Activated CD4-positive, alpha-beta T cell treated with anti-CD3 and anti-CD28 coated beads, Interleukin-2, amount 10 ng/mL, durations not matched to agents 24 days and 14 days (primary cell): ENCODE measurements around the gene RASSF5. TPM values are rescaled to one million over a fixed set of nuclear protein-coding genes. Genes with fewer than 3 reads are reported as not detected.

Source experiments
- DNase-seq: peaks from one replicate; pipeline ENCODE4 v3.0.0; 2022
- H3K27ac Mint-ChIP-seq: one replicate; pipeline ENCODE4 v1.8.0; 2022; ENCODE audit warnings: mild to moderate bottlenecking, mixed read lengths
- H3K27me3 Mint-ChIP-seq: one replicate; pipeline ENCODE4 v1.8.0; 2022; ENCODE audit warnings: mixed read lengths
- H3K36me3 Mint-ChIP-seq: one replicate; pipeline ENCODE4 v1.8.0; 2022; ENCODE audit warnings: low read depth, mild to moderate bottlenecking, mixed read lengths
- H3K4me1 Mint-ChIP-seq: one replicate; pipeline ENCODE4 v1.8.0; 2021; ENCODE audit warnings: mixed read lengths
- H3K4me3 Mint-ChIP-seq: one replicate; pipeline ENCODE4 v1.8.0; 2022; ENCODE audit warnings: mild to moderate bottlenecking, moderate library complexity, mixed read lengths
- H3K9me3 Mint-ChIP-seq: one replicate; pipeline ENCODE4 v1.8.0; 2021; ENCODE audit warnings: mixed read lengths
- intact Hi-C: fragments of 100-400 bp; cut with micrococcal nuclease; formaldehyde crosslinking; loops from one replicate; pipeline ENCODE4 v1.15.1; 2023
- total RNA-seq: library from RNA; stranded (reverse); gene quantifications from 2 replicates; pipeline ENCODE4 v1.2.3, GENCODE V29; 2022

RASSF5 gene
- total RNA-seq, 1 donor from 2014 or later, result 193 TPM

DNA sequence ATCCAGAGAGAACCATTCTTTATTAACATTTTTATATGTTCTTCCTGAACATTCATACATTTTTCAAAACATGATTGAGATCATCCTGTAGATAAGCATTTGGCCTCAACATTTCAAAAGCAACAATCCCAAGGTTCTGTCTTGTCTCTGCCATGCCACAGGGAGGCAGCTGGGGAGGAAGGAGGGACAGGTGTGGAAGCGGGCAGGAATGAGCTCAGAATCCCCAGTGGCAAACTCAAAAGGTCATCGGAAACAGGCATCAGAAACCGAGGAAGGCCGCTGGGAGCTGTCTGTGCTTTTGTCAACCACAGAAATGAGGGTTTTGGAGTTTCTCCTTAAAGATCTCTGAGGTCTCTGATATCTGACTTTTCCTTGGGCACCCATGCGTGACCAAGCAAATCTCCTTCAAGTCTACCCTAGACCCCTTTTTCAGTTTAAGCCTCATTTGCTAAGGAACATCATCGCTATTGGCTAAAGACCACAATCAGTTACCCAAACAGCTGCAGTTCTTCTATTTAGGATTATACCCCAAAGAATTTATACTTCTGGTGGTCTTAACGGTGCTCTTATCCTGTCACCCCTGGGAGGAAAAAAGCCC, 34.0 kb downstream of the RASSF5 start:
- intact Hi-C loops, result no loop called here
- Mint-ChIP-seq H3K36me3 (no peaks in the 10 kb centered on the region), H3K4me1 (peaks cover 20% of the 10 kb centered on the region), H3K4me3 (no peak overlapping the region), H3K27ac (peak overlapping the region; percentile 28), H3K27me3 (no peaks in the 10 kb centered on the region), H3K9me3 (no peaks in the 10 kb centered on the region)
- no peak for DNase-seq

DNA sequence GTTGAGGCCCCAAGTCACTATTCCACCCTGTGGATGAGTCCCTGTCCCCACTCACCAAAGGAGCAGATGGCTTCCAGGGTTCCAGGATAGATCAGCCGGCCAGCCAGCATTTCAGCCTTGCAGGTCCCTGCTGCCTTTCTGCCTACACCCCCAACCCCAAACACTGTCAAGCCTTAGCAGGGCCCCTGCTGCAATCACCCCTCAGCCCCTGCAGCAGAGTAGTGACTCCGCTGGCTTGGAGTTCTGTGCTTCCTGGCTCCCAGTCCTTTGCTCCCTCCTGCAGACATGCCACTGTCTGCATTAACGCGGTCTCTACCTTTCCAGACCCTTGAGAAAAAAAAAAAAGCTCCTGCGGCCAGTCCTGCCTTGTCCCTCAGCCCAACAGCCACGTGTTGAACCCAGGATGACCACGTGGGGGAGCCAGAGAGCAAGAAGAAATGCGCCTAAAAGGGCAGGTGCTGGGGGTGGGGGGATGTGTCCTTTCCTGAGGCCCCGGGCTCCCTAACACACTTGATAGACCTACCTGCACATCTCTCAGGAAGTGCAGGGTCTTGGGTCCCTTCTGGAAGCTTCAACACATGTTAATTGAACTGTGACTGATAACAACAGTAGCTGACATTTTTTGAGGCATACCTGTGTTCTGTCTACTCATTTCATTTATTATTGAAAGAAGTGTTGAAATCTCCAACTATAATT, 37.4 kb downstream of the RASSF5 start:
- Mint-ChIP-seq H3K36me3 (peaks cover 6% of the 10 kb centered on the region), H3K27me3 (no peaks in the 10 kb centered on the region), H3K27ac (peak overlapping the region; percentile 66), H3K4me1 (peaks cover 17% of the 10 kb centered on the region), H3K9me3 (no peaks in the 10 kb centered on the region), H3K4me3 (no peak overlapping the region)
- intact Hi-C loops, result loop anchor here (1.0 to 2.0 kb wide), 5 partner anchors 12 to 54 kb away; no protein-coding TSS in a partner anchor
- DNase-seq, result peak; percentile 96

DNA sequence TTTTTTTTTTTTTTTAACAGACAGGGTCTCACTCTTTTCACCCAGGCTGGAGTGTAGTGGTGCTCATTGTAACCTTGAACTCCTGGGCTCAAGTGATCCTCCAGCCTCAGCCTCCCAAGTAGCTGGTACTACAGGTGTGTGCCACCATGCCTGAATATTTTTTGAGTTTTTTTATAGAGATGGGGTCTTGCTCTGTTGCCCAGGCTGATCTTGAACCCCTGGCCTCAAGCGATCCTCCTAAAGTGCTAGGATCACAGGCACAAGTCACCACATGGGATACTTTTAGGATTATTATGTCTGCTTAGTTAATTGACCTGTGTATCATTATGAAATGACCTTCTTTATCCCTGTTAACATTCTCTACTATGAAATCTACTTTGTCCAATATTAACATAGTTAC, 38.0 kb downstream of the RASSF5 start:
- H3K36me3 Mint-ChIP-seq, result peaks cover 6% of the 10 kb centered on the region
- H3K4me3 Mint-ChIP-seq, result no peak overlapping the region
- peaks cover 18% of the 10 kb centered on the region for H3K4me1 Mint-ChIP-seq
- DNase-seq, result no peak
- H3K27ac Mint-ChIP-seq, result no peak overlapping the region
- no peaks in the 10 kb centered on the region for H3K27me3 Mint-ChIP-seq
- intact Hi-C loops, result loop anchor here (1.0 to 2.0 kb wide), 5 partner anchors 11 to 55 kb away; no protein-coding TSS in a partner anchor
- no peaks in the 10 kb centered on the region for H3K9me3 Mint-ChIP-seq

DNA sequence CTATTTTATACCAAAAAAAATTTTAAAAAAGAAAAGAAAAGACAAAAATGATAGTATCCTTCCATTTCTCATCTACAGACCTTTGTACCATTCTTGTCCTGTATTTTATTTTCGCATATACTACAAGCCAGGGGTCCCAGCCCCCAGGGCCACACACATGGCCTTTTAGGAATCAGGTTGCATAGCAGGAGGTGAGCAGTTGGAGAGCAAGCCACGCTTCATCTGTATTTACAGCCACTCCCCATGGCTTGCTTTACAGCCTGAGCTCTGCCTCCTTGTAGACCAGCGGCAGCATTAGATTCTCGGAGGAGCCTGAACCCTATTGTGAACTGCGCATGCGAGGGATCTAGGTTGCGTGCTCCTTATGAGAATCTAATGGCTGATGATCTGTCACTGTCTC, 39.8 kb downstream of the RASSF5 start:
- intact Hi-C loops, result no loop called here
- no peak overlapping the region for H3K4me3 Mint-ChIP-seq
- no peaks in the 10 kb centered on the region for H3K9me3 Mint-ChIP-seq
- H3K36me3 Mint-ChIP-seq, result peaks cover 6% of the 10 kb centered on the region
- H3K4me1 Mint-ChIP-seq, result peaks cover 31% of the 10 kb centered on the region
- no peaks in the 10 kb centered on the region for H3K27me3 Mint-ChIP-seq
- DNase-seq, result no peak
- no peak overlapping the region for H3K27ac Mint-ChIP-seq

DNA sequence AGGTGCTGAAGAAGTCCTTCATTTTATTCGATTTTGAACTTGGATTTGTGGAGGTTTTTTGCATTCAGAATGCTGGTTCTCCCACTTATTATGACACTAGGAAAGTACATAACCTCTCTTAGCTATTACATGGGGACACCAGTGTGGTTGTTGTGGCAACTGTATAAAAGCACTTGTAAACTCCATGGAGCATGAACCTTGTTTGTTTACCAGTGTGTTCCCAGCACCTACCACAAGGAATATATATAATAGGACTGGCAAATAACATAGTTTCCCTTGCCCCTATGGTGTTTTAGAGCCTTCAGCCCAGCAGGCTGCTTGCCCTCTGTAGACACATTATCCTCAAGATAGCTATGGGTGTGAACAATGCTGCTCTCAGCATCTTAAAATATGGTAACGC, 43.1 kb downstream of the RASSF5 start:
- Mint-ChIP-seq H3K9me3 (no peaks in the 10 kb centered on the region), H3K36me3 (peaks cover 6% of the 10 kb centered on the region), H3K27ac (no peak overlapping the region), H3K27me3 (no peaks in the 10 kb centered on the region), H3K4me1 (peaks cover 50% of the 10 kb centered on the region), H3K4me3 (no peak overlapping the region)
- DNase-seq, result no peak
- intact Hi-C loops, result no loop called here

DNA sequence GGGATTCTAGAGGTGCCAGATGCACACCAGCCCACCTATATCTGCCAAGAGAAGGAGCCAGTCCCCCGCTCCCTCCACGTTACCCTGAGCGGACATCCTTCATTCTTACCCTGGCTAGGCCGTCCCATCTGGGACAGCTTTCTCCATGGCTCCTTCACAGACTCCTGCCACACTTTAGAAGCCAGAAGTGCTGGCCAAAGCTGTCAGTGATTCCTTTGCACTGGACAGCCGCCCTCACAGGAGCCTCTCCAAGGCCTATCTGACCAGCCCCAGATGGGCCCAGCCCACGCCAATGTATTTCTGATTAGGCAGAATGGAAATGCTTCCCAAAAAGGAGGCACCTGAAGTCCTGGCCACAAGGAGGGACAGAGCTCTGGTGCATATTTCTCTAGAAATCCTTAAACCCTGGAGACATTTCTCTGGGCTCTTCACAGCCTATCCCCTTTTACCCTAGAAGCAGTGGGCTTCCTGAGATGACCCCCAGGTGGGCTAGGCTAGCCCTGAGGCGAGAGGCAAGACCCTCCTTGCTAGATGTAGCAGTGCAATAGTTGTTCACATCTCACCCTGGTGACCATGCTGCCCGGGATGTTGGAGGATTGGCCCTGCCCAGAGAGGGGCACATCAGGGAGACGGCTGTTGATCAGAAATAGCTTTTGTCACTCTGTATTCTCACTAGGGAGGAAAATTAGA, 44.1 kb downstream of the RASSF5 start:
- DNase-seq, result no peak
- intact Hi-C loops, result no loop called here
- Mint-ChIP-seq H3K27ac (peak overlapping the region; percentile 93), H3K27me3 (no peaks in the 10 kb centered on the region), H3K4me3 (no peak overlapping the region), H3K36me3 (peaks cover 6% of the 10 kb centered on the region), H3K9me3 (no peaks in the 10 kb centered on the region), H3K4me1 (peaks cover 55% of the 10 kb centered on the region)

DNA sequence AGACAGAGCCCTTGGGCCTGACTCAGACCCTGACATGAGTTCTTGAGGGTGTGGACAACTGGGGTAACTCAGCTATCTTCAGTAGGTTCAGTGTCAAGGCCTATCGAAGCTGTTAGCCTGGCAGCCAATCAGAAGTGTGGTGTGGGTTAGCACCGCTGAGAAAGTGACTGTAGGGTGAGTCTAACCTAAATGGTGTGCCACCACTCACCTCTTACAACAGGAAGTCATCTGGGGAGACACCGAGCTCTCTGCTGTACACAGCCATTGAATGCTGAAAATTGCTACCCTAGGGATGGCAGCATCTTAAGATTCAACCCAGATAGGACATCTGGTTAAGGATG, 44.6 kb downstream of the RASSF5 start:
- H3K36me3 Mint-ChIP-seq, result peaks cover 6% of the 10 kb centered on the region
- H3K4me1 Mint-ChIP-seq, result peaks cover 56% of the 10 kb centered on the region

DNA sequence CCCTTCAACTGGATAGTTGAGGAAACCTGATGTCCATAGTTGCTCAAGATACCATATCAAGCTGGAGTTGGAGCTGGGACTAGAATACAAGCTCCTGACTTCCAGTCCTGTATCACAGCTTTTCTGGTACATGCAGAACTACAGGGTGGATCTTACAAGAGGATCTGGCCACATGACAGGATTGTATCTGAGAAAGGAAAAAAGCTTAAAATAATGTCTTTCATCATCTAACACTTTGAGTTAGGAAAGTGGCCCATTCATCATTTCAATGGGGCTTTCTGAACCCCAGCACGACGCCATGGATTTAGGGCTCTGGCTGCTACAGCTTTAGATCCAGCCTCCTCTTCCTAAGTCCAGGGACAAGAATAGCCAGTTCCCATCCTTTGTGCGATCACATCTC, 46.9 kb downstream of the RASSF5 start:
- no peak for DNase-seq
- Mint-ChIP-seq H3K27me3 (no peaks in the 10 kb centered on the region), H3K27ac (peak overlapping the region; percentile 93), H3K36me3 (peaks cover 15% of the 10 kb centered on the region), H3K4me1 (peaks cover 62% of the 10 kb centered on the region), H3K4me3 (no peak overlapping the region), H3K9me3 (no peaks in the 10 kb centered on the region)
- intact Hi-C loops, result no loop called here

More for the DNA sequence above, 44.6 kb downstream of the RASSF5 start:
- peak overlapping the region; percentile 93 for H3K27ac Mint-ChIP-seq
- no peaks in the 10 kb centered on the region for H3K27me3 Mint-ChIP-seq
- peak; percentile 91 for DNase-seq
- H3K9me3 Mint-ChIP-seq, result no peaks in the 10 kb centered on the region
- peak overlapping the region; percentile 72 for H3K4me3 Mint-ChIP-seq
- intact Hi-C loops, result loop anchor here (1.0 kb wide), 1 partner anchor 11 kb away; no protein-coding TSS in a partner anchor

DNA sequence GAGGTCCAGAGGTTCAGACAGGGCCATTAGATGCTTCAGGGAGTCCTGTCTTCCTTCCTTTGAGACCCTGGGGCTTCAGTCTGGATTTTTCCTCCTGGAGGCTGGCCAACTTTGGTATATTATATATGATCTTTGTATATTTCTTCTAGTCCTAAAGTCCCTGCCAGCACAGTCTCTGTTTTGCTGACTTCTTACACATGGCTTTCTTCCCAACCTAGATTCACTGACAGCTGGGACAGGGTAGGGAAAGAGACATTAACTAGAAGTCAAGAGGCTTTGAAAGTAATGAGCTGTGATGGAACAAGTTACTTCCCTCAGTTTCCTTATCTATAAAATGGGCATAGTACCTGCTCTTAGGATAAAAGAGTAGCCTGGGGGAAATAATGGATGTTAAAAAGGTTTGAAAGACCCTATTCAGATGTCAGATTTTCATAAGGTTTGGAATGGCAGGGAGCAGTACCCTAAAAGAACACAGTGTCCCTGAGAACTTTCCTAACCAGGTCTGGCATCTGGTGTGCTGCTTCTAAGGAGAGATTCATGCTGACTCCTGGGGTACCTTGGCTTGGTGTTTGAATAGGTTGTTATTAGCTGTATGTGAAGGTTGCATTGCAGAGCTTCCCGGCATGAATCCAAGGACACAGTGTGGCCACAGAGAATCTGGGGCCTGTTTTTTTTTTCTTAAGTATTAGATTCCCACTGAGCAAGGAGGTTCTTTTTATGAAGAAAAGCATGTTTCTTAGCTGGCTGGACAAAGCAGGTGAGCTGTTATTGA, 47.6 kb downstream of the RASSF5 start:
- Mint-ChIP-seq H3K27ac (peak overlapping the region; percentile 93), H3K27me3 (no peaks in the 10 kb centered on the region), H3K36me3 (peaks cover 22% of the 10 kb centered on the region), H3K4me3 (peak overlapping the region; percentile 98), H3K4me1 (peaks cover 65% of the 10 kb centered on the region), H3K9me3 (no peaks in the 10 kb centered on the region)
- DNase-seq, result no peak
- intact Hi-C loops, result no loop called here

DNA sequence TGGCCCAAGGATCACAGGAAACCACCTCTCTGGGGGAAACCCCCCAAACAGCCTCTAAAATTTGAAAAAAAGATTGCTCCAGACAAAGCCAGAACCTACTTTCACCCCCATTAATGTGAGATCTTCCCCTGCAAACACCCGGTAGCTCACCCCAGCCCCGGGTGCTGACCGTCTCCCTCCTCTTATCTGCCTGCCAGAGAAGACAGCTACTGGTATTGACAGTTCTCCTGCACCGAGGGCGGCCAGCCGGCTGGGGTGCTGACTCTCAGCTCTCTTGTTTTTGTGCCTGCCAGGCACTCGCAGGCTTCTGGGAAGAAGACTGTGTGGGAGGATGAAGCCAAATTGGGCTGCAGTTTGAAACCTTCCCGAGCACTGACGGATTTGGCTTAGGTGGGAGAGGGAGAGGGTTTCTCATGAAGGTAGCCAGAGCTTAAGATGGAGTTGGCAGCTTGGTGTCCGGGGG, 48.2 kb downstream of the RASSF5 start:
- peak; percentile 81 for DNase-seq
- H3K36me3 Mint-ChIP-seq, result peaks cover 28% of the 10 kb centered on the region
- H3K27me3 Mint-ChIP-seq, result no peaks in the 10 kb centered on the region
- peak overlapping the region; percentile 98 for H3K4me3 Mint-ChIP-seq
- intact Hi-C loops, result no loop called here
- H3K9me3 Mint-ChIP-seq, result no peaks in the 10 kb centered on the region
- peaks cover 69% of the 10 kb centered on the region for H3K4me1 Mint-ChIP-seq
- peak overlapping the region; percentile 93 for H3K27ac Mint-ChIP-seq

DNA sequence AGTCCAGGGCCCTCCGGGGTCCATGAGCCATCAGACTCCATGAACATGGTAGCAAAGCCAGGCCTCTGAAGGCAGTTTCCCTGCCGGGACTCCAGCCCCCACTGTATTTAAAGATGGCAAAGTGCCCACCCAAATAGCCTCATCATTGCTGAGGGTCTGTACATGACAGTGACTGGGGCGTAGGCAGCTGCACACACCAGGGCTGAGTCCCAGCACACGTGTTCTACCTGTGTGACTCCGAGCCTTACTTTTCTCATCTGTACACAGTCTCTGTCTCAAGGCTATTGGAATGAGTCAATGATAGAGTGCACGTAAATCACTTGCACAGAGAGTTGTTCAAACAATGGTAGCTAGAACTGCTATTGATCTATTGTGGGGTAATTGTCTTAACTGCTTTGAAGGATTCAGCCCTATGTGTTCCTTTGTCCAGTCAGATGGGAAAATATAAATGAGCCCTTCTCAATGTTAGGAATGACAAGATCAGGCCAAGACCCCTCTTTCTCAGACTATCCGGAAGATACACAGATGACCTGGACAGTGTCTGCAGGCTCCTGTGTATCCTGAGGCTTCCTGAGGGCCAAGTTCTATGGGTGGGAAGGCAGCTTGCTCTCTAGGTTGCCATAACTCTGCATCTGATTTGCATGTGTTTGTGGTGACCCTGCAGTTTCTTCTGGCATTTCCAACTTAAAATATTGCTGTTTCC, 48.9 kb downstream of the RASSF5 start:
- peak overlapping the region; percentile 98 for H3K4me3 Mint-ChIP-seq
- H3K27ac Mint-ChIP-seq, result peak overlapping the region; percentile 93
- H3K4me1 Mint-ChIP-seq, result peaks cover 71% of the 10 kb centered on the region
- intact Hi-C loops, result loop anchor here (1.0 to 2.0 kb wide), 2 partner anchors 11 to 81 kb away; no protein-coding TSS in a partner anchor
- no peaks in the 10 kb centered on the region for H3K27me3 Mint-ChIP-seq
- H3K9me3 Mint-ChIP-seq, result no peaks in the 10 kb centered on the region
- peaks cover 35% of the 10 kb centered on the region for H3K36me3 Mint-ChIP-seq
- peak; percentile 76 for DNase-seq

DNA sequence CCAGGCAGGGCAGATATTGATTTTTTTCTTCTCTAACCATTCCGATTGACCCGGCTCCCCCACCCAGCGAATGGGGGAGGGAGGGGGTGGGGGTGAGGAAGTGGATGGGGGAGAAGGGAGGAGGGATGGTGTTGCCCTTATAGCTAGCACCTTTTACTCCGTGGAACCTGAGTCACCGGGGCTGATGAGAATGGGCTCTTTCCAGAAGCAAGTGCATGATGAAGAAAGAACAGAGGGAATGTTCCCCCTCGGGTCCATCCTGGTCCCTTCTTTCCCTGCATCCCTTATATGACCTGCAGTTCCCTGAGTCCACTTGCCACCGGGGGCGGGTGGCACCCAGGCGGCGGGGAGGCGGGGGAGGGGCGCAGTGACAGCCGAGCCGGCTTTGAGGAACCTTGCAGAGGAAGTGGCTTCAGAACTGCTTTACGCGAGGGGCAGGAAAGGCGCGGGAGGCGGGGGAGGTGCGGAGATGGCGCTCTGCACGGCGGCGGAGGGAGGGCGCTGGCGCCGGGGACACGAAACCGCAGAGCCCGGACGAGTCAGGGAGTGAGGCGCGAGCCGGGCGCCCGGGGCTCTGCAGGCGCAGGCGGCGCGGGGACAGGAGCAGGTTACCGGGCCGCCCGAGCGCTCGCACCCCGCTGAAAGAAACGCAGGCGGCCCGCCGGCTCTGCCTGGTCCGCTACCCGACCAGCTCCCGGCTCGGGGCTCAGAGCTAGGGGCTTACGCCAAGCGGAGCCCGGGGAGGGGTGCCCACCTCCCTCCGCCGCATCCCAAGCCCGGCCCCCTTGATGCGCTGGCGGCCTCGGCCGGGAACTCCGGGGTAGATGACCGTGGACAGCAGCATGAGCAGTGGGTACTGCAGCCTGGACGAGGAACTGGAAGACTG, 49.7 kb downstream of the RASSF5 start:
- intact Hi-C loops, result loop anchor here (1.0 to 2.0 kb wide), 4 partner anchors 12 to 82 kb away; no protein-coding TSS in a partner anchor
- Mint-ChIP-seq H3K27ac (peak overlapping the region; percentile 93), H3K9me3 (no peaks in the 10 kb centered on the region), H3K4me1 (peaks cover 69% of the 10 kb centered on the region), H3K27me3 (no peaks in the 10 kb centered on the region), H3K4me3 (peak overlapping the region; percentile 98), H3K36me3 (peaks cover 42% of the 10 kb centered on the region)
- DNase-seq, result peak; percentile 97
